ENCODE measurements around the gene IL23R. TPM values are rescaled to one million over a fixed set of nuclear protein-coding genes. Genes with fewer than 3 reads are reported as not detected.
A peak's percentile ranks its signal among the peaks of the same experiment; 100 is the strongest.

Gene IL23R
- total RNA-seq, 3 donors from 2014 or later (not counting 1 experiment from before 2014, with no cell fraction given): 0.31 to 0.55 (median 0.34) TPM

DNA sequence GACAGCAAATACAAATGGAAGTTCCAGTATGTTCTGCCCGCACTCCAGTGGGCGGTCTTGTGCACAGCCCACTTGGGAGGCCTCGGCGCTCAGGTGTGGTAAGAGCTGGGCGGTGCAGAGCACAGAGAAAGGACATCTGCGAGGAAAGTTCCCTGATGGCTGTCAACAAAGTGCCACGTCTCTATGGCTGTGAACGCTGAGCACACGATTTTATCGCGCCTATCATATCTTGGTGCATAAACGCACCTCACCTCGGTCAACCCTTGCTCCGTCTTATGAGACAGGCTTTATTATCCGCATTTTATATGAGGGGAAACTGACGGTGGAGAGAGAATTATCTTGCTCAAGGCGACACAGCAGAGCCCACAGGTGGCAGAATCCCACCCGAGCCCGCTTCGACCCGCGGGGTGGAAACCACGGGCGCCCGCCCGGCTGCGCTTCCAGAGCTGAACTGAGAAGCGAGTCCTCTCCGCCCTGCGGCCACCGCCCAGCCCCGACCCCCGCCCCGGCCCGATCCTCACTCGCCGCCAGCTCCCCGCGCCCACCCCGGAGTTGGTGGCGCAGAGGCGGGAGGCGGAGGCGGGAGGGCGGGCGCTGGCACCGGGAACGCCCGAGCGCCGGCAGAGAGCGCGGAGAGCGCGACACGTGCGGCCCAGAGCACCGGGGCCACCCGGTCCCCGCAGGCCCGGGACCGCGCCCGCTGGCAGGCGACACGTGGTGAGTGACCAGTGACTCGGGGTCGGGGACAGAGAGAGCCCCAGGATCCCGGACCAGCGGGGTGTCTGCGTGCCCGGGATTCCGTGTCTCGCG lies 141.2 kb downstream of the IL23R start, which contains the start of gene IL12RB2:
TSS of gene IL12RB2 (plus strand) at position 623 of the 810 bp plus-strand sequence. CDS start 12,496 bp downstream, outside the sequence.
- Histone ChIP-seq H3K27me3 (ENCODE audit: control insufficient read depth, insufficient read depth, low read length) (no peaks in the 10 kb centered on the region), H3K27ac (ENCODE audit: low read length) (peak within 1 kb of the TSS; percentile 62), H3K9me3 (ENCODE audit: control insufficient read depth, insufficient read depth, low read length) (no peaks in the 10 kb centered on the region), H3K4me3 (ENCODE audit: low read length) (peak within 1 kb of the TSS; percentile 47), H3K4me1 (ENCODE audit: control insufficient read depth, insufficient read depth, low read length) (peaks cover 23% of the 10 kb centered on the region), H3K36me3 (ENCODE audit: control insufficient read depth, insufficient read depth, low read length) (no peaks in the 10 kb centered on the region)
- Mint-ChIP-seq H3K4me3 (peak within 1 kb of the TSS; percentile 92), H3K4me1 (peaks cover 34 to 49% of the 10 kb centered on the region in 2 donors), H3K9me3 (no peaks in the 10 kb centered on the region), H3K36me3 (no peaks in the 10 kb centered on the region), H3K27ac (peak within 1 kb of the TSS; percentile 82 to 89), H3K27me3 (ENCODE audit: low read depth in 2 of 2) (no peaks in the 10 kb centered on the region)
- intact Hi-C loops (cut with micrococcal nuclease): loop anchor here (2.0 kb wide), 1 partner anchor 25 kb away; no protein-coding TSS in a partner anchor
- peak; percentile 38 to 65 for DNase-seq
- peak; percentile 80 to 87 (median 81) for ATAC-seq
- WGBS (ENCODE audit: insufficient coverage): under 1% methylated on average over 72 of the region's 75 CpGs
- TF ChIP-seq CTCF (IDR thresholded peaks at IDR 0.05): no peak

- no peaks in the 10 kb centered on the region for H3K9me3 ChIP-seq (ENCODE audit: control insufficient read depth, insufficient read depth, low read length)
- H3K27ac ChIP-seq (ENCODE audit: low read length): peak overlapping the region; percentile 46
- H3K4me1 ChIP-seq (ENCODE audit: control insufficient read depth, insufficient read depth, low read length): peaks cover 23% of the 10 kb centered on the region
- Mint-ChIP-seq H3K9me3 (no peaks in the 10 kb centered on the region), H3K27me3 (ENCODE audit: low read depth in 2 of 2) (no peaks in the 10 kb centered on the region), H3K36me3 (no peaks in the 10 kb centered on the region), H3K4me3 (peak overlapping the region; percentile 92), H3K4me1 (peaks cover 37 to 51% of the 10 kb centered on the region in 2 donors), H3K27ac (peak overlapping the region; percentile 82 to 89)
- intact Hi-C loops (cut with micrococcal nuclease): no loop called here
- TF ChIP-seq CTCF (IDR thresholded peaks at IDR 0.05): no peak
- peak overlapping the region; percentile 47 for H3K4me3 ChIP-seq (ENCODE audit: low read length)
- DNase-seq (peak in 1 of 2 donors; percentile 9), ATAC-seq (peak; percentile 19 to 21 (median 21))
- no peaks in the 10 kb centered on the region for H3K36me3 ChIP-seq (ENCODE audit: control insufficient read depth, insufficient read depth, low read length)
- 4% methylated on average over 13 of the region's 15 CpGs for WGBS (ENCODE audit: insufficient coverage)
- no peaks in the 10 kb centered on the region for H3K27me3 ChIP-seq (ENCODE audit: control insufficient read depth, insufficient read depth, low read length)
These were observed 141.9 kb downstream of the IL23R start for GRCh38 chr1:67308136-67308535.

Other genes starting within 250 kb of the IL23R start
- gene DNAI4, start 241.6 kb upstream of the IL23R start, total RNA-seq: 1 to 10 TPM; 1.4 to 4.3 (median 2.2) TPM
- 10 to 100 TPM; 87.9 to 94.3 (median 93.2) TPM for gene MIER1, start 241.5 kb upstream of the IL23R start, total RNA-seq
- 10 to 100 TPM; 12.9 to 17.0 (median 16.1) TPM for gene SLC35D1, start 112.3 kb upstream of the IL23R start, total RNA-seq
- gene C1orf141, start 31.5 kb upstream of the IL23R start, total RNA-seq: not detected
- 10 to 100 TPM; 18.2 to 51.2 (median 24.8) TPM for gene IL12RB2, start 141.4 kb downstream of the IL23R start, total RNA-seq

Measured in natural killer cell (primary cell).